NCI-H187 (cell line): ENCODE measurements around the gene ACIN1.
"Not testable (repeated sequence)": the region's sequence is repeated elsewhere in the genome, so short reads cannot be mapped to it uniquely, and the experiment has no call there.

Experiments
- DNase-seq, 2 experiments: peaks; one replicate each; lab custom pipeline; 2025; lab: John Stamatoyannopoulos, UW

Gene ACIN1

DNA sequence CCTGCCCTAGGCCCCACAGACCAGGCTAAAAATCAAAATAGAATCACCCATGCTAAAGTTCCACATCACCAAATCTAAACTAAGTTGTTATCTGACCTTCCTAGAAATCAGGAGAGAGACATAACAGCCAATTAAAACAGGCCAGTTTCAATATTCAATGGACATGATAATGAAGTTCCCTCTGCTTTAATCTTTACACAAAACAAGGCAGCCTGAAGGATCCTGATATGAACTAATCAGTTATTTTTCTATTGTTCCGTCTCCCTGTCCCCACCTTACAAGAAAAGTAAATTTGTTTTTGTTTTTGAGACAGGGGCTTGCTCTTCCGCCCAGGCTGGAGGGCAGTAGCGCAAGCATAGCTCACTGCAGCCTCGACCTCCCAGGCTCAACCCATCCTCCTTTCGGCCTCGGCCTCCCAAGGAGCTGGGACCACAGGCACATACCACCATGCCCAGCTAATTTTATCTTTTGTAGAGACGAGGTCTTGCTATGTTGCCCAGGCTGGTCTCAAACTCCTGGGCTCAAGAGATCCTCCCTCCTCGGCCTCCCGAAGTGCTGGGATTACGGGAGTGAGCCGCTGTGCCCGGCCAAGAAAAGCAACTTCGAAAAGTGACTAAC, 29.5 kb upstream of the ACIN1 start:
- no peak for DNase-seq

DNA sequence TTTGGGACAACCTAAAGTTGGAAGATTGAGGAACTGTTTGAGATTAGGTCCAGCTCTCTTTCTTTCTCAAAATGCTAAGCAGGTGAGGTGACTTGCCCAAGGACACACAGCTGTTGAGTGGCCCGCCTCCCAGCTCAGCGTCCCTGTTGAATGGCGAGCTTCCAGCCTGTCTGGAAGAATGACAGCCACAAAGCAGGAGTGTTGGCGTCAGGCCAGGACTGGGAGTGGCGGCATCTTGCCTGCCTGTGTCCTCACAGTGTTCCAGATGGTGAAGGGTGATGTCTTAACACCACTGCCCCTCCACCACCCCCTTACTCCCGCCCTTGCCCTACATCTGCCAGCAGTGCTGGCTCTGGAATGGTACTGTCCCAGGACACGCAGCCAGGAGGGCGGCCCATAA, 28.5 kb upstream of the ACIN1 start:
- peak in 1 of 2 experiments; percentile 4 for DNase-seq

DNA sequence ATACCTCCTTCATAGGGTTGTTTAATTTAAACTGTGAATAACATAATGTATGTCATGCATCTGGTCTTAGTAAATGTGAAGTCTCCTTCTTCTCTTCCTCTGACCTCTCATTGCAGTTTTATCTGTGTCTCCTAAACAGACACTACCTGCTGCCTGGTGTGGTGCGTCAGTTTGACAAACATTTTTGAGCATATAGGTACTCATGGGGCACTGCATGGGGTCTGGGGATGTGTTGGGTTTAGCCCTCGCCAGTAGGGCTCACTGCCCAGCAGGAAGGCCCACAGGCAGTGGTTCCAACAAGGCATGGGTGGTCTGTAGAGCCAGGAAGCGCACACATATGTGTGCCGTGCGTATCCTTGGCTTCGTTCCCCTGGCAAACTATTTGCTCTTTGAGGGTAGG, 27.1 kb upstream of the ACIN1 start:
- no peak for DNase-seq

- no peak for DNase-seq
Observed at GRCh38 chr14:23121361-23121771, 26.4 kb upstream of the ACIN1 start.

- DNase-seq: peak; percentile 33 to 66
Observed at GRCh38 chr14:23120541-23121251, 25.8 kb upstream of the ACIN1 start.

DNA sequence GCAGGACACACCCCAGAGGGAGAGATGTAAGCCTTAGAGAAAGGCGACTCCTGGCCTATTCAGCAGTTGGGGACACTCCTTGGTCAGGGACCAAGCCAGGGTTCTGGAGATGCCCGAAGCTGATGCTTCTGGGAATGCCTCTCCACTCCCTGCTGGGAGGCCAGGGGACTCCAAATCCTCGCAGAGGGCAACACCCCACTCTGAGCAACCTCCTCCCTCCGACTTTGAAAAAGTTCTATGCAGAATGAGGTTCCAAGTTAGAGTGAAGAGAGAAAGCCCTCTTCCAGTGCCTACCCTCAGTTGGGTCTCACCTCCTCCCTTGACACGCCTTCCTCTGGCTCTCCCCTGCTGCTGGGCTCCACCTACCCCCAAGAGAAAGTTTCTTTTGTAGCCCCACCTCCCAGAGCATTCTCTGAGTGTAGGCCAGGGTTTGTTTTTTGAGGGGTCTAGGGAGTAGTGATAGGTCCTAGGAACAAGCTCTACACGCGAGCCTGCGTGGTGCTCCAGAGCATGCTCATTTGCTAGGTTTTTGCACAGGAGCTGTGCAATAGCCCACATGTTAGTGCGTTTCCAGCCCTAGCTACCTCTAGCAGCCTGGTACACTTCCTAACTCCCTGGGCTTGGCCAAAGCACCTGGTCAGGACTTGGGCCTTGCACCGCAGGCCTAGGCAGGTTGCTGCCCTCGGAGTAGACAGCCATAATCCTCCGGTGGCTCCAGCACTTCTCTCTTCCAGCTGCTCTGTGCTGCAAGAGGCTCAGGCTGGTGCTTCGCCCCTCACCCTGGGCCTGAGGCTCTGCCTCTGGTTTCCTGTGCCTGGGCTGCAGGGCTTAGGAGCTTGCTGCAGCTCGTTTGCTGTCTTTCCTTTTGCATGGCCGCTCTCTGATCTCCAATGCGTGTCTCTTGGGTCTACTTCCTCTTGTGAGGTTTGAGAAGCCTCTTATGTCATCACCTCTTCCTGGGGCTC, 24.7 kb upstream of the ACIN1 start:
- DNase-seq: no peak

GRCh38 chr14:23118506-23119362, 23.8 kb upstream of the ACIN1 start, which contains the start of gene CEBPE:
Gene CEBPE, minus strand, starts transcription at chr14:23119255. Its CDS starts 164 bp downstream, at chr14:23119091.
- DNase-seq: no peak

DNA sequence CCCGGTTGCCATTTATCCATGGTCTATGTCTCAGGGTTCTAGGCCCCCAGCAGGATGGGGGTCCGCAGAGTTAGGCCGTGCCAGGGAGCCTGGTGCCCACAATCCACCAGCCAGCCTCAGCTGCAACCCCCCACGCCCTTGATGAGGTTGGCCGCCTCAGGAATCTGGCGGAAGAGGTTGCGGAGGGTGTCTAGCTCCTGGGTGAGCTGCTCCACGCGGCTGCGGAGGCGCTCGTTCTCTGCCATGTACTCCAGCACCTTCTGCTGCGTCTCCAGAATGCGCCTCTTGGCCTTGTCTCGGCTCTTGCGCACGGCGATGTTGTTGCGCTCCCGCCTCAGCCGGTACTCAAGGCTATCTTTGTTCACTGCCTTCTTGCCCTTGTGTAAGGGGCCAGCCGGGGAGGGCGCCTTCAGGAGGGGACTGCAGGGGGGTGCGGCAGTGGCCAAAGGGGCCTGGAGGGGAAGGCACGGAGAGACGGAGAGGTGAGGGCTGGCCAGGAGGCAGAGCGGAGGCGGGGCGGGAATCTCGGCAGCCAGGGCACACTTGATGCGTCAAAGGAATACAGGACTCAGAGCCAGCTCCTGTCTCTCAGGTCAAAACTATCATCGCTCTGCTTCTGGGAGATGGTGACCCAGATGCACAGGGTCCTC, 22.6 kb upstream of the ACIN1 start:
- DNase-seq: no peak

DNA sequence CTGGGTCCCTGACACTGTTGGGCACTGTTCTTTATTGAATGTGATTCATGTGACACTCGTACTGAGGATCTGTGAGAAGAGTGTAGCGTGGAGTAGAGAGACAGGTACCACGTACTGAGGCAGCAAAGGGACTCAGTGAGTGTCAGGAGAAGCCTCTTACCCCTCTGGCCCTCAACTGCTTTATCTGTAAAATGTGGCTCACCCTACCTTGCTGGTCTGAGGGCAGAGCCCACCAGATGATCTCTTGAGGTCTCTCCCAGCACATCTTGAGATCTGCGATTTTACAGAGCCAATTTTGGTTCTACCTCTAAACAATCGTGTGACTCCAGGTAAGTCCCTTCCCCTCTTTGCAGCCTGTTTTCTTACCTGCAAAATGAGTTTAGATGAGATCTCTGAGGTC, 21.0 kb upstream of the ACIN1 start:
- DNase-seq: no peak

DNA sequence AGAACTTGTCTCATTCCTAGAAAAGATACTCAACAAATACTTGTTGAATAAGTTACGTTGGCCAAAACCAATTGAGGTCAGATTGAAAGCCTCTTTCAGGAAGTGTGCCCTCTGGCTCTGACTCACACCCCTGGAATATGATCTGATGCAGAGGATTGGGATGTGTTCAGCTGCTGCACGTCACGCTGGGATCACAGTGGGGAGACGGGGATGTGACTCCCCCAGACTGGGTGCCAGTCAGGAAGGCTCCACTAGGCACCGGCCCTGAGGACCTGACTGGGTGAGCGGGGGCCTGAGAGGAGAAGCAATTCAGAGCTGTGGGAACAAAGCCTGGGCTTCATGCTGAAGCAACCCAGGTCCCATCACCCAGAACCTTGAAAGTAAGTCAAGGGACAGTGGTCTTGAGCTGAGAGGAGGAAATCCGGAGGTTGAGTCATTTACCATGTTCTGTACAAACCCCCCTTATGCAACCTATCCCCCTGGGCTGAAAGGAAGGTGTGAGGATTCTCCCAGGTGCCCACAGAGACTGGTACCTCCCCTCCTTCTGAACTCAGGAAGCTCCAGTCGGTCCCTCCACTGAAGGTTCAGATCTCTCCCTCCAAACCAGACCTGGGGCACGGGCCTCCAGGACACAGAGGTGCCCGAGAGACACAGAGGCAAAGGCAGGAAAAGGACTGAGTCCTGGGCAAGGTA, 20.2 kb upstream of the ACIN1 start:
- no peak for DNase-seq

DNA sequence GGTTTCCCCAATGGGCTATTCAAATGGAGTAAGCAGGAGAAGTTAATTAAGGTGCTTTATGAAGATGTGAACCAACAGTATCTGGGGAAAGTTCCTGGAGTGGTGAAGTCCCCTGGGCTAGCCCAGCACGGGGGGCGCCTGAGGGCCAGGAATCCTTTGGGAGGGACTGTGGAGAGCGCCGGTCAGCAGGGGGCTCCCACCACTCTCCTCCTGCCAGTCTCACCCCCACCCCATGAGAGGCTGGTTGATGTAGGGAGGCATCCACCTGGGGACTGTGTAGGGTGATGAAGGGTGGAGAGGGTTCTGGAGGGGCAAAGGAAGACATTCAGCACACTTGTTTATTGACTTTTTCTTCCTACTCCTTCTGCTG, 19.7 kb upstream of the ACIN1 start:
- DNase-seq: no peak

DNA sequence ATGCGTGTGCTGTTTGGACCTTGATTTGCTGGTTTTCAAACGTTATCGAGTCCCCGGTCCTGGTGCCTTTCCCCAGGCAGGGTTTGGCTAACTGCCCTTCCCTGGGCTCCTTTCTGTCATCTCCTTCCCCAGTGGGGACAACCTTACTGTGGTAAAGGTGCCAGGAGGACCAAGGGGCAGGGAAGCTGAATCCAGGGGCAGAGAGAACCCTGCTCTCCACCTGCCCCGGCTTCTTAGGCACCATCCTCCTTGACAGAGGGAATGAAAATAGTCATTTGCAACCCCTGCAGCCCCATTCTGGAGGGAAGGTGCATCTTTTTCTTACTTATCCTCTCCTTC, 19.2 kb upstream of the ACIN1 start:
- DNase-seq: no peak

DNA sequence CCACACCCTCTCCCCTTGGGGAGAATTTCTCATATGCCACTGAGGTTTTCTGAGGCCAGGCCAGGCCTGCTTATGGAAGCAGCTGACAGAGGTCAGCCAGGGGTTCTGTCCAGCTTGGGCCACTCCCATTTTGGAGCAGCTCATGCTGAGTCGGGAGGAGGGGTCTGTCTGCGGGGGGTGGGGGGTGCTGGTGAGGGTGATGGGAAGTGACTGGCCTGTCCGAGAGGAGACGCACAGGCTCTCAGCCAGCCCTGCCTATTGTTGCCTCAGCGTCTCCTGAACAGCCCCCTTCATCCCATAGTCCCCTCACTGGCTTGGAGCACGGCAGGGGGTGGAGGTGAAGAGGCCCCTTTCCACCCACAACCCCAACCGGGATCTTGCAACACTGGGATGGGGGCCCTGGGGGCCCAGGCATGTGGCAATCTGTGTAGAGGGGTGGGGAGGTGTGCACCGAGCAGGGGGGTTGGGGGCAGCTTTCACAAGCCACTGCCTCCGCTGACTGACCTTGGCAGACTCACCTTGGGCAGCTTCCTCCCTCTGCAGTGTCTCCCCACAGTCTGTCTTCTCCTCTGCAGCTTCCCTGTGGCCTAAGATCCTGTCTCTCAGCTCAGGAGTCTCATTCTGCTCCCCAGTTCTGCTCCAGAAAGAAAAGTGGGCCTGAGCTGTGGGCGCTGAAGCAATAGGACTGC, 18.6 kb upstream of the ACIN1 start:
- no peak for DNase-seq

DNA sequence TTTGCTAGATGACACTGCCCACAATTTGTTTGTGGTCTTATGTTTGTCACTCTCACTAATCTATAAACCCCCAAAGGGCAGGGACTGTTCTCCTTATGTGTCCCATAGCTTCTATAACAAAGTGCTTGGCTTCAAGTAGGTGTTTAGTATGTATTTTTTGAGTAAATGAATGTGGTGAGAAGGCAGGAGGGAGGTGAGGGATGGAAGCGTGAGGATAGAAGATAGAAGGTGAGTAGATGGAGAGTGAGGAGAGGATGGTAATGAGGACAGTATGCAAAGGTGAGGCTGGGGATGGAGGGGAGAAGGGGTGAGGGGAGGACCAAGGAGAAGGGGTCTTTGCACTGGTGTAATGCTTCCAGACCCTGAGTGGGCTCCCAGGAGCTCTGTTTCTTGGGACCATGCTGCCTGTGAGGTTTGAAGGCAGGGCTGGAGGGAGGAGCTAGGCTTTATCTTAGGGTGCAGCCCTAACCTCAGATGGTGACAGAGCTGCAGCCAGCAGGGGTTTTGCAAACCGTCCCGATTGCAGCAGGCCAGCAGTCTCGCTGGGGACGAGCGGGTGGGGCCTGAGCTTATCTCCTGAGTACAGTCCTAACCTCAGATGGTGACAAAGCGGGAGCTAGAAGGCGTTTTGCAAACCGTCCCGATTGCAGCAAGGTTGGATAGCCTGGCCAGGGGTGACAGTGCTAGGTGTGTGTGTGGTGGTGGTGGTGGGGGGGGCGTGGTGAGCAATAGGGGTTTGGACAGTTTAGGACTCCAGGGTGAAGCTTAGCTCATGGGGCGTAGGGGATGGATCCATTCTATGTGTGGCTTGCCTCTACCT, 17.6 kb upstream of the ACIN1 start:
- no peak for DNase-seq

- no peak for DNase-seq
Observed at GRCh38 chr14:23110579-23111365, 15.8 kb upstream of the ACIN1 start.

DNA sequence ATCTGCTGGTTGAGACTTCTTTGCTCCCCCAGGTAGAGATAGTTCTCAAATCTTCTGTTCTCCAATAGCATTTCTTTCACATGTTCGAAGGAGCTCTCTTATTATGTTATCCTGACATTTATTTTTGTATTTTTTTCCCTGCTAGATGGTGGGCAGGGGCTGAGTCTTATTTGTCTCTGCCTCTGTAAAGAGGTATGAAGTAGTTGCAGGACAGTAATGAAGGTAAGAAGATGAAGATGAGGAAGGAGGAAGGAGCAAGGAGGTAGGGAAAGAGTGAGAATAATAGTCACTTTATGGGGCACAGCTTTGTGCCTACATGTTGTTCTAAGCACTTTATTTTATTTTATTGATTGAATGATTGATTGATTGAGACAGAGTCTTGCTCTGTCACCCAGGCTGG, 14.8 kb upstream of the ACIN1 start:
- DNase-seq: no peak

- not testable (repeated sequence) for DNase-seq
Observed at GRCh38 chr14:23108169-23108568, 13.2 kb upstream of the ACIN1 start.

GRCh38 chr14:23107620-23108019, 12.7 kb upstream of the ACIN1 start:
- not testable (repeated sequence) for DNase-seq

- no peak for DNase-seq
Observed at GRCh38 chr14:23106747-23107045, 11.8 kb upstream of the ACIN1 start.
